ENCODE results near the gene PGLYRP4.

The PGLYRP4 gene

DNA sequence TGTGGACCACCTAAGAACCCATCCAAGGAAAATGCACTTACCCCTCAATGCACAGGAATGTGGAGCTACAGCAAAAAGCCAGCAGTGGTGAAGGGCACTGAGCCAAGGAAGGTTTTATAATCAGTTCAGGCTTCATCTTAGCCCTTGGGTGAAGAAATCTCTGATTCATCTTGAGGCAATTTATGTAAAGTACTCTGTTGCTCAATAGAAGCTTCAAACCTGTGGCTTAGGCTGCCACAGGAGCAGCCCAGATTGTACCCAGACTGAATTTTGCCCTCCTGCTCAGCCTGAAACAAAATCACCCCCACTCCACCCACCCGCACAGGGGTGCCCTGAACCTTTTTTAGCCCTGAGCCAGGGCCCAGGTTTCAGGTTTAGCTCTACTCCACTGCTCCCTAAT is 26.9 kb upstream of the PGLYRP4 start, which contains the start of gene S100A12:
TSS of gene S100A12 (minus strand) at position 111 of the 400 bp plus-strand sequence. CDS start 1,029 bp downstream, outside the sequence.
- no peak for DNase-seq (ENCODE audit: low spot score)

DNA sequence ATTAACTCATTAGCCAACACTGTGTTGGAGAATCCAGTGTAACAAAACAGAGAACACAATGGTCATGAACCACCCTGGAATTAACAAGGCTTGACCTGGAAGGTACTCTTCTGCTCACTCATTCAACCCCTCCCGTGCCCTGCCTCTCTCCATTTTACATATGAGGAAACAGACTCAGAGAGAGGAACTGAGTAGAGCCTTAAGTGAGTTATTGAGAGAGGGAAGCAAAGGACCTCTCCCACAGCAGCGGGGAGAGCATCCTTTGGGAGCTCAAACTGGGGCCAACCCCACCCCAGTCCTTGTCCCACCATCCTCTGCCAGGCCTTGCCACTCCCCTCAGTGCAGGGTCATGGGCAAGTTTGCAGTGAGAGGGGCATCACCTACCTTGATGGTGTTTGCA is 25.4 kb upstream of the PGLYRP4 start:
- no peak for DNase-seq (ENCODE audit: low spot score)

DNA sequence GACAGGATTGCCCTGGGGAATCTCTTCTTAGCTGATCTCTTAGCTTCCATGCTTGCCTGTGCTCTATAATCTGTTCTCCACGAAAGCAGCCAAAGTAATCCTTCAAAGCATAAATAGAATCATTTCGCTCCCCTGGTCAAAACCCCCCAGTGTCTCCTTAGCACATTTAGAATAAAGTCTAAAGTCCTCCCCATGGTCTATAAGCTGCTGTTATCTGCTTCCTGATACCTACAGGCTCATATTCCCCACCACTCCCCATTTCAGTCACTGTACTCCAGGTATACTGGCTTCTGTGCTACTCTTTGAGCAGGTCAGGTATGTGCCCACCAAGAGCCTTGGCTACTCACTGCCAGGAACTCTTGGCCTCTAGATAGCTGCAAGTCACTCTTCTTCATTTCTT is 23.9 kb upstream of the PGLYRP4 start:
- no peak for DNase-seq (ENCODE audit: low spot score)

DNA sequence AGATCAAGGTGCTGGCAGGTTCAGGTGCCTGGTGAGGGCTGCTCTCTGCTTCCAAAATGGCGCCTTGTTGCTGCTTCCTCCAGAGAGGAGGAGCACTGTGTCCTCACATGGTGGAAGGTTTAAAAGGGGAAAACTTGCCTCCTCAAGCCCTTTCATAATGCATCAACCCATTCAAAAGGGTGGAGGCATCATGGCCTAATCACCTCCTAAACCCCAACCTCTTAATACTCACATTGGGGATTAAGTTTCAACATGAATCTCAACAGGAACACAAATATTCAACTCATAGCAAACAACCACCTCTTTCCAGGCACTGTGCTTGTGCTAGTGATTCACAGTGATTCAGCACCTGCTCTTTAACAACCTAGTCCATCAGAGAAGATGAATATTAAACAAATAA is 22.6 kb upstream of the PGLYRP4 start:
- no peak for DNase-seq (ENCODE audit: low spot score)

- no peak for DNase-seq (ENCODE audit: low spot score)
Observed at GRCh38 chr1:153370146-153370545, 21.5 kb upstream of the PGLYRP4 start.

GRCh38 chr1:153368495-153368894 is 19.9 kb upstream of the PGLYRP4 start:
- DNase-seq (ENCODE audit: low spot score) = no peak

DNA sequence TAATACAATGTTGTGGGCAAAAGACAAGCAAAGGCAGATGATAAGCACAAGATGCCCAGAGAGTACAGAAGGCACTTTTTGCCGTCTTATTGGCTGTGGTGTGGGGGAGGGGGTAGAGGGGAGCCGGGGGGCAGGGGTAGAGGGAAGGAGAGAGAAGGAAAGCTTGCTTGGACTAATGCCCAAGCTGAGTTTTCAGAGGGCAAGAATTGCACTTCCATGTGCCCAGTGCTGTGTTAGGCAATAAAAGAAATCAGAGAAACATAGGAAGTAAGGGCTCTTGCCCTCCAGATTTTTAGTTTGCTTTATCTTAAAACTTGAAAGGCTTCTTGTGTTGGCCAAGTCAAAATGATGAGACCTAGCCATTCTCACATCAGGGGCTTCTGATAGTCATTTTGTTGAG is 18.4 kb upstream of the PGLYRP4 start:
- DNase-seq (ENCODE audit: low spot score) = no peak

- no peak for DNase-seq (ENCODE audit: low spot score)
Observed at GRCh38 chr1:153366261-153366660, 17.6 kb upstream of the PGLYRP4 start.

DNA sequence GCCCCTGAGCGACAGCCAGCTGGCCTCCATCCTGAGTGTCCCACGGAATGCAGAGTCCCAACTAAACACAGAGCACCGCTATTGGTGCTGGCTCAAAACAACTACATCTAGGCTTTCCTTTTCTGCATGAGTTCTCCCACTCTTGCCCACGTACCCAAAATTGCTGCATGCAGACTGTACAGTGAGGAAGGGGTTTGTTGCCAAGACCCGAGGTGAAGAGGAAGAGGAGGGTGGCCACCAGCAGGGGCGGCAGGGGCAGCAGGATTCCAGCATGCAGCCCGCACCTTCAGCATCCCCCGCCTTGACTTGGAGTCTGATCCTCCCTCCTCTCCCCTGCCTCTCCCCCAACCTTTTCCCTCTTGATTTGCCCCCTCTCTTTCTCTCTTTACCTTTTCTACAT is 17.1 kb upstream of the PGLYRP4 start:
- no peak for DNase-seq (ENCODE audit: low spot score)

DNA sequence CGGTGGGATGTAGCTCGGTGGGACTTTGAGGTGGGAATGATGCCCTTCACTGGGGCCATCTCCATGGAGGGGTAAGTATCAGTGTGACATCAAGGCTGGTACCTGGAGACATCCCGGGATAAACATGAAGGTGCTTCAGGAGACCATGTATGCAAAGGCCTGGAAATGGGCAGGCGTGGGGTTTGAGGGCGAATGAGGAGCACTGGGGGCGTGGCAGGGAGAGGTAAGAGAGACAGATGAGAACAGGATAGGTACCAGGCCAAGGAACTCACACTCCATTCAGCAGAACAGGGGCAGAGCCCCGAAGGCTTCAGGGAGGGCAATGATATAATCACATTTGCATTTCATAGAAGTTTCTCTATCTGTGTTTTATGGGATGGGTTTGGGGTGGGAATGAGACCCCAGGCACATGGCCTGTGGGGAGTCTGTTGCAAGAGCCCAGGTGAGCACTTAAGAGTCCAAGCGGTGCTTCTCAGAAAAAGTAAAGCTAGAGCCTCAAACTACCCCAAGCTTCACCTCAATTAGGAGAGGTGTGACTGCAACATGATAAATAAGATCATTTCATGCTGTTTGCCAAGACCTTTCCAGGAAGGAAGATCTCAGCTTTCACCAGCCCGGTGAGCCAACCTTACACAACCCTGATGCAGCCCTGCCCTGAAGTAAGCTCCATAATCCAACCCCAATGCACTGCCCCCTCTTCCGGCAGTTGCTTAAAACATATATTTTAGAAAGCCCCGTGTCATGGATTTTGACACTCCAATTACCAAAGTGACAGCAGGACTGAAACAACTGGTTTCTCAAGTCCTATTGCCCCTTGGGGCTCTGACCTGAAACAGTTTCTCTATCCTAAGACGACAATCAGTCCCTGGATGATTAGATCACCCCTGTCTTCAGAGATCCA is 16.4 kb upstream of the PGLYRP4 start:
- no peak for DNase-seq (ENCODE audit: low spot score)

GRCh38 chr1:153364156-153364555 is 15.5 kb upstream of the PGLYRP4 start:
- DNase-seq (ENCODE audit: low spot score) = no peak

- DNase-seq (ENCODE audit: low spot score) = no peak
Observed at GRCh38 chr1:153363641-153364040, 15.0 kb upstream of the PGLYRP4 start.

GRCh38 chr1:153362187-153362775 is 13.6 kb upstream of the PGLYRP4 start:
- DNase-seq (ENCODE audit: low spot score) = no peak

- no peak for DNase-seq (ENCODE audit: low spot score)
Observed at GRCh38 chr1:153361480-153362109, 13.0 kb upstream of the PGLYRP4 start.

DNA sequence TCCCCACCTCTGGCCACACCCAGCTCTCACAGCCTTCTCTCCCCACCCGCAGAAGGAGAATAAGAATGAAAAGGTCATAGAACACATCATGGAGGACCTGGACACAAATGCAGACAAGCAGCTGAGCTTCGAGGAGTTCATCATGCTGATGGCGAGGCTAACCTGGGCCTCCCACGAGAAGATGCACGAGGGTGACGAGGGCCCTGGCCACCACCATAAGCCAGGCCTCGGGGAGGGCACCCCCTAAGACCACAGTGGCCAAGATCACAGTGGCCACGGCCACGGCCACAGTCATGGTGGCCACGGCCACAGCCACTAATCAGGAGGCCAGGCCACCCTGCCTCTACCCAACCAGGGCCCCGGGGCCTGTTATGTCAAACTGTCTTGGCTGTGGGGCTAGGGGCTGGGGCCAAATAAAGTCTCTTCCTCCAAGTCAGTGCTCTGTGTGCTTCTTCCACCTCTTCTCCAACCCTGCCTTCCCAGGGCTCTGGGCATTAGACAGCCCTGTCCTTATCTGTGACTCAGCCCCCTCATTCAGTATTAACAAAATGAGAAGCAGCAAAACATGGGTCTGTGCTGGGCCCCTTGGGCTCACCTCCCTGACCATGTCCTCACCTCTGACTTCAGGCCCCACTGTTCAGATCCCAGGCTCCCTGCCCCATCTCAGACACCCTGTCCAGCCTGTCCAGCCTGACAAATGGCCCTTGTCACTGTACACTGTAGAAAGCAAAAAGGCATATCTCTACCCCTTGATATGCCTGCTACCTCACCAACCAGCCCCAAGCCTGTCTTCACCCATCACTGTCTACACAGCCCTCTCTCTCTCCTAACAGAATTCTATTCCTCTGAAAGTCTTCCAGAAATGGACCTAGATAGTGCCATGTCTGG is 12.2 kb upstream of the PGLYRP4 start:
- no peak for DNase-seq (ENCODE audit: low spot score)

DNA sequence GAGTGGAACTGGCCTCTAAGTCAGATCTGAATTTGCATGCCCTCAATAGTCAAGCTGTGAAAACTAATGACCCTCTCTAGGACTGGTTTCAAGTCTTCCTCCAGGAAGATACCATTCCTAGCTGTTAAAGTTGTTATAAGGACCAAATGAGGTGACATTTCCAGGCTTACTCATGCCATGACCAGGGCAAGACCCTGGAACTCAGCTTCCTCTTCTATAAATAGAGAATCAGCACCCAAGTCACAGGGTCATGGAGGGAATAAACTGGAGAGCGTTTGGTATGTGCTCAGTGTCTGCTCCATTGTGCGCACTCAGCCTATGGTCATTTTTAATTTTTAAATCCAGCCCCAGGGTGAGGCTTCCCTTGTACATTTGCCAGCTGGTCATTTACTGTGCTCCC is 11.5 kb upstream of the PGLYRP4 start:
- DNase-seq (ENCODE audit: low spot score) = no peak

DNA sequence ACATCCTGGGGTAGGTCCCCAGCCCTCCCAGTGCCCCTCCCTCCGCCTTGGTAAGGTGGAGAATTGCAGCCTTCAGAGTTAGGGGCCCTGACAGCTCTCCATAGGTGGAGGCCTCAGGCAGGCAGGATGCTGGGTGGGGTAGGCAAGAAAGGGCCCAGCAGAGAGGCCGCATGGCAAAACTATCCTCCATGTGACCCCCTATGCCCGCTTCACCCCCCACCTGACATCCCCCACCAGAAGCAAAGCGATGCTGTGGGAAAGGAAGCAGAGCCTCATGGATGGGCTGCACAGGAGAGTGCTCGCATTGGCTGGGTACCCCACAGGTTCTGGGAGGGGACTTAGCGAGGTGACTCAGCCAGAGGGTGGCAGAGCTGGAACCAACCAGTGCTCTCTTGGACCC is 10.6 kb upstream of the PGLYRP4 start:
- DNase-seq (ENCODE audit: low spot score) = no peak

DNA sequence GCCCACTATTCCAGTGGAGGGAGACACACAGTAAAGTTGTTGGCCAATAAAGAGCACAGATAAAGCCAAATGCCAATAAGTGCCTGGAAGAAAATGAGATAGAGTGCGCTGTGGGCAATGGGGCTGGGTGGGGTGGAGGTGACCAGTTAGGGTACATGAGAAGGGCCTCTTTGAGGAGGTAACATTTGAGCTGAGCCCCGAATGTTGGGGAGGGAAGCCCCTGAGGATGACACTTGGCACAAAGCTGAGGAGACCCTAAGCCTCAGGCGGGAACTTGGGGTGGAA is 10.0 kb upstream of the PGLYRP4 start:
- DNase-seq (ENCODE audit: low spot score) = no peak

GRCh38 chr1:153357853-153358690 is 9.4 kb upstream of the PGLYRP4 start, which contains the start of gene S100A9:
Gene S100A9 (plus strand): TSS chr1:153357854. CDS start chr1:153358284, 430 bp downstream.
- no peak for DNase-seq (ENCODE audit: low spot score)

DNA sequence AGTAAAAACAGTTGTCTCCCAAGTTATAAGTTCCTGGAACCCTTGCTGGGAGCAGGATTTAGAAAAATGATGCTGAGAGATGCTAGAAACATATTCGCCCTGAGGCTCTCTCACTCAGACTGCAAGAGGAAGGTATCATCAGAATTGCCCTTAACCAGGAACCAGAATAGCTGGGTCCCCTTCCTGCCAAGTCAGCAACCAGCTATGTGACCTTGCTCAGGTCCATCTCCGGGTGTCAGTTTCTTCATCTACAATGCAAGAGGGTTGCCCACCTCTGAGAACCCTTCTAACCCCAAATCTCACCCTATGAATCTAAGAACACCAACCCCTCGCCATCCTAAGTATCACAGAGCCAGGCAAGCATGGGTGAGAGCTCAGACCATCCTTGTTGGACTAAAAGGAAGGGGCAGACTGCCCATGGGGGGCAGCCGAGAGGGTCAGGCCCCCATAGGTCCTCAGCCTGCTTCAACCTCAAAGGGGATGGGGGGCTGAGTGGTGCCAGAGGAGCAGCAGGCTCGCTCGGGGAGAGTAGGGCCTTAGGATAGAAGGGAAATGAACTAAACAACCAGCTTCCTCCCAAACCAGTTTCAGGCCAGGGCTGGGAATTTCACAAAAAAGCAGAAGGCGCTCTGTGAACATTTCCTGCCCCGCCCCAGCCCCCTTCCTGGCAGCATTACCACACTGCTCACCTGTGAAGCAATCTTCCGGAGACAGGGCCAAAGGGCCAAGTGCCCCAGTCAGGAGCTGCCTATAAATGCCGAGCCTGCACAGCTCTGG is 8.6 kb upstream of the PGLYRP4 start:
- DNase-seq (ENCODE audit: low spot score) = no peak

Data from hepatic stellate cell (primary cell).